ENCODE results near the gene RGS7.
"Not testable (repeated sequence)": the region's sequence is repeated elsewhere in the genome, so short reads cannot be mapped to it uniquely, and the experiment has no call there.

Gene RGS7

DNA sequence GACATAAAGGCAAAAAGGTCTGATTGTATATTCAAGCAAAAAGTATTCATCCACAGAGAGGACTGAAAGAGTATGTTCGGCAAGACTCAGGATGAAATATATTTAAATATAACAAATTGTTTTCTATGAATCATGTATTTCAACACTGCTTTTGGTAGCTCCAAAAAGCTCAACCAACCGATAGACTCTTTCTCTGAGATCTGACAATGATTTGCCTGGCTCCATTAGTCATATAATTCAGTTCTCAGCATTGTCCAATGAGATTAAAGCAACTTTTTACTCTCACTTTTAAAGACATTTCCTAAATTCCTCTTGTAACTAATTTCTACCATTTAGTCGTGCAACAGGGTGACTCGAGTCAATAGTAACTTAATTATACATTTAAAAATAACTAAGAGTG, 426.0 kb downstream of the RGS7 start:
- no peaks in the 10 kb centered on the region for H3K27me3 Mint-ChIP-seq
- H3K4me1 Mint-ChIP-seq (ENCODE audit: low read depth) = no peaks in the 10 kb centered on the region
- peaks cover 5% of the 10 kb centered on the region for H3K9me3 Mint-ChIP-seq (ENCODE audit: low read depth)
- no peak overlapping the region for H3K4me3 Mint-ChIP-seq
- H3K27ac Mint-ChIP-seq = no peak overlapping the region
- no peaks in the 10 kb centered on the region for H3K36me3 Mint-ChIP-seq

DNA sequence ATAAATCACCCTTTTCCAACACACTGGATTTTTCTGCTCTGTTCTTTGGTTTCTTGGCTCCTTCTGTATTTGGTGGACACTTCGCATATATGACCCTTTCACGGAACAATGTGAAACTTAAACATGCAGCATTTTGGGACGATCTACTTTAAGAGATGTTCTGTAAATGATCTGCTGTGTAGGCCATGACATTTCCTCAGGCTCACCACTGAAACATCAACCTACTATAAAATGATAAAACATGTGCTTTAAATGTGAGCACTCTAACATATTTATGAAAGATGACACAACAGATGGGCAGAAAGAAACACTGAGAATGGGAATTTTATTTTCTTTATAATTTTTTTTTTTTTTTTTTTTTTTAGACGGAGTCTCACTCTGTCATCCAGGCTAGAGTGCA, 428.7 kb downstream of the RGS7 start:
- no peaks in the 10 kb centered on the region for H3K4me1 Mint-ChIP-seq (ENCODE audit: low read depth)
- H3K4me3 Mint-ChIP-seq = no peak overlapping the region
- peaks cover 5% of the 10 kb centered on the region for H3K9me3 Mint-ChIP-seq (ENCODE audit: low read depth)
- H3K27ac Mint-ChIP-seq = no peak overlapping the region
- H3K27me3 Mint-ChIP-seq = no peaks in the 10 kb centered on the region
- H3K36me3 Mint-ChIP-seq = no peaks in the 10 kb centered on the region

DNA sequence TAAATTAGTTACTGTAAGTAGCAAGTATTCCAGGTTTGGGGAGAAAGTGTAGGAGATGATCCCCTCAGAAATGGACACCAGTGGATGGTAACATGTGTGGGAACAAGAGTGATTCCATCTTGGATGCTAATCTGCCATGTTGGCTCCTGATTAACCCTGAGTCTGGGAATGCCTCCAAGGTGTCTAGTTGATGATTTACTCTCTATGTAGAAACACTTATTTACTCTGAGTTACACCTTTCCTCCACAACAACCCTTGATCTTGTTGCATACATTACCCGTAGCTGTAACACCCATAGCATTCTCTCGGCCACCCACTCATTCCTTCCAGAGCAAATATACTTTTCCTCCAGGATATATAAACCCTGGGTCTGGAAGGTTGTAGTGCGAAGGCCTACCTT, 429.2 kb downstream of the RGS7 start:
- H3K36me3 Mint-ChIP-seq = no peaks in the 10 kb centered on the region
- no peaks in the 10 kb centered on the region for H3K27me3 Mint-ChIP-seq
- no peak overlapping the region for H3K4me3 Mint-ChIP-seq
- H3K9me3 Mint-ChIP-seq (ENCODE audit: low read depth) = peaks cover 5% of the 10 kb centered on the region
- no peaks in the 10 kb centered on the region for H3K4me1 Mint-ChIP-seq (ENCODE audit: low read depth)
- no peak overlapping the region for H3K27ac Mint-ChIP-seq

DNA sequence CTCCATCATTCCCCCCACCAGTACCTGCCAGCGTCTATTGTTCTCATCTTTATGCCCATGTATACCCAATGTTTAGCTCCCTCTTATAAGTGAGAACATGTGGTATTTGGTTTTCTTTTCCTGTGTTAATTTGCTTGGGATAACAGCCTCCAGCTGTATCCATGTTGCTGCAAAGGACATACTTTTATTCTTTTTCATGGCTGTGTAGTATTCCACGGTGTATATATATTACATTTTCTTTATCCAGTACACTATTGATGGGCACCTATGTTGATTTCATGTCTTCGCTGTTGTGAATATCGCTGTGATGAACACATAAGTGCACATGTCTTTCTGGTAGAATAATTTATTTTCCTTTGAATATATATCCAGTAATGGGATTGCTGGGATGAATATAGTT, 431.7 kb downstream of the RGS7 start:
- H3K27ac Mint-ChIP-seq = no peak overlapping the region

DNA sequence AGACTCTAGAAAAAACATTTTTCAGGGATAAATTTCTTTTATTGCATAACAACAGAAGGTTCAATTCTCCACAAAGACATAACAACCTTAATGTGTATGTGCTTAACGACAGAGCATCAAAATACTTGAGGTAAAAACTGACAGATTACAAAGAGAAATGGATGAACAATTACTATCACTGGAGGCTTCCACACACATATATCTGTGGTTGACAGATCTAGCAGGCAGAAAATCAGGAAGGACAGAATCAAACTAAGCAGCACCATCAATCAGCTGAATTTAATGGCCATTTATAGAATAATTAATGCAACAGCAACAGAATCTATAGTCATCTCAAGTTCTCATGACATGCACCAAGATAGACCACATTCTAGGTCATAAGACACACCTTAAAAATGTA, 439.0 kb downstream of the RGS7 start:
- no peaks in the 10 kb centered on the region for H3K36me3 Mint-ChIP-seq
- no peaks in the 10 kb centered on the region for H3K27me3 Mint-ChIP-seq
- no peaks in the 10 kb centered on the region for H3K4me1 Mint-ChIP-seq (ENCODE audit: low read depth)
- no peak overlapping the region for H3K4me3 Mint-ChIP-seq
- peaks cover 6% of the 10 kb centered on the region for H3K9me3 Mint-ChIP-seq (ENCODE audit: low read depth)
- H3K27ac Mint-ChIP-seq = no peak overlapping the region

More for the DNA sequence above, 431.7 kb downstream of the RGS7 start:
- no peaks in the 10 kb centered on the region for H3K27me3 Mint-ChIP-seq
- H3K4me3 Mint-ChIP-seq = no peak overlapping the region
- no peaks in the 10 kb centered on the region for H3K4me1 Mint-ChIP-seq (ENCODE audit: low read depth)
- H3K36me3 Mint-ChIP-seq = no peaks in the 10 kb centered on the region
- peaks cover 9% of the 10 kb centered on the region for H3K9me3 Mint-ChIP-seq (ENCODE audit: low read depth)

DNA sequence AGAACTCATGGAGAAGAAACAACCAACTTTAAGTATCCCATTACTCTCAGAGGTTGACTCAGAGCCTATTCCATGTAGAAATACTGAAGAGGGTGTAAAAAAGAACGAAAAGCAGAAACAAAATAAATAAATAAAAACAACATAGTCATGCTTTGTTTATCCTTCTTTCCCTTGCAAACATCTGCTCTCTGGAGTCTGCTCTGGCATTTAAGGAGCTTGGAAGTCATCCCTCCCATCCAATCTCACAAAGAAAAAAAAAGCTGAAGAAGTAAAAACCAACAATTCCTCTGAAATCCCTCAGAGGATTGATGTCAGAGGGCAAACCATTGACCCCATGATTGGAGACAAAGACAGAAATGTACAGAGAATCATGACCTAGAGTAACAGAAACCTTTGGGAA, 442.5 kb downstream of the RGS7 start:
- Mint-ChIP-seq H3K36me3 (no peaks in the 10 kb centered on the region), H3K9me3 (ENCODE audit: low read depth) (no peaks in the 10 kb centered on the region), H3K27me3 (no peaks in the 10 kb centered on the region), H3K27ac (no peak overlapping the region), H3K4me3 (no peak overlapping the region), H3K4me1 (ENCODE audit: low read depth) (no peaks in the 10 kb centered on the region)

DNA sequence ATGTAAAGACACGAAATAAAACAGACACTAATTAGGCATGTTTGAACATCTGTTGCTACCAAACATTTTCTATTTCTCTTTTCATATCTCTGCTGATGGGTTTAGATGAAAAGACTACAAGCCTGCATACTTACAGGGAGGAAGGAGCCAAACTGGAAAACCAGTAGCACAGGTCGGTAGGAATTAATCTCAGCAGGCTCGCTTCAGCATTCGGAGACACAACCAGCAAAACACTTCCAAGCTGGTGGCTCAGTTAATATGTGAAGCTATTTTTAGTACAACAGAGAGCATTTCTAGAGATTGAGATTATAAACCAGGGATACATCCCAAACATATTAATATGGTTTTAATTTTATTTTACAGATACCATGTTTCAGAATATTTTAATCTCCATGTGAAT, 444.2 kb downstream of the RGS7 start:
- no peak overlapping the region for H3K27ac Mint-ChIP-seq

DNA sequence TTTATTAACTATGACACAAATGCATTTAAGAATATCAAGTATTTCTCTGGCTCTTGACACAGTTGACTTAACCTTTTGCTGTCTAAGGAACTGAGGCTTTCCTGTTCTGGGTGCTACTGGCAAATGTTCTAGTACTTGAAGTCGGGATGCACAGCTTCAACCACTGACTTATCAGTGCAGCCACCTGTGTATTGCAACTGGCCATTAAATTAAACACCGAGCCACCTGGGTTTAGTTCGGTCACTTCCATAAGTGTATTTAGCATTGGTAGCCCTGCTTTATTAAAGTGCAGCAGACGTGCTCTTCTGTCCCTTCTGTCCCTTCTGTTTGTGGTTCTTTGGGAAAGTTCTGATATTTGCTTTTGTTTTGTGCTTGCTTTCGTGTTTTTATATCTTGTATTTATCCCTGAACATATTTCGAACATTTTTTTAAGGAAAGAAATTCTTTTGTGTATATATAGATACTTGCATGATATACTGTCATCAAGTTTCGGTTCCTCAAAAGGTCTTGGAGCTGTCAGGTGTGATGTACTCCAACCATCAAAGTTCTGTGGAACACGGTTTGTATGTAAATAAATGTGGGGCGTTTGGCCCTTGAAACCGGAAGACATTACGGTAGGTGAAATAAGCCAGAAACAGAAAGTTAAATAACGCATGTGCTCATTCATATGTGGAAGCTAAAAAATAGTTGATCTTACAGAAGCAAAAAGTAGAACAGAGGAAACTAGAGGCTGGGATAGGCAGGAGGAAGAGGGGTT, 447.1 kb downstream of the RGS7 start:
- Mint-ChIP-seq H3K36me3 (no peaks in the 10 kb centered on the region), H3K27me3 (peaks cover 1% of the 10 kb centered on the region), H3K4me3 (no peak overlapping the region), H3K27ac (no peak overlapping the region), H3K4me1 (ENCODE audit: low read depth) (no peaks in the 10 kb centered on the region), H3K9me3 (ENCODE audit: low read depth) (no peaks in the 10 kb centered on the region)

More for the DNA sequence above, 444.2 kb downstream of the RGS7 start:
- no peak overlapping the region for H3K4me3 Mint-ChIP-seq
- H3K9me3 Mint-ChIP-seq (ENCODE audit: low read depth) = no peaks in the 10 kb centered on the region
- no peaks in the 10 kb centered on the region for H3K36me3 Mint-ChIP-seq
- H3K4me1 Mint-ChIP-seq (ENCODE audit: low read depth) = no peaks in the 10 kb centered on the region
- H3K27me3 Mint-ChIP-seq = peaks cover 1% of the 10 kb centered on the region

DNA sequence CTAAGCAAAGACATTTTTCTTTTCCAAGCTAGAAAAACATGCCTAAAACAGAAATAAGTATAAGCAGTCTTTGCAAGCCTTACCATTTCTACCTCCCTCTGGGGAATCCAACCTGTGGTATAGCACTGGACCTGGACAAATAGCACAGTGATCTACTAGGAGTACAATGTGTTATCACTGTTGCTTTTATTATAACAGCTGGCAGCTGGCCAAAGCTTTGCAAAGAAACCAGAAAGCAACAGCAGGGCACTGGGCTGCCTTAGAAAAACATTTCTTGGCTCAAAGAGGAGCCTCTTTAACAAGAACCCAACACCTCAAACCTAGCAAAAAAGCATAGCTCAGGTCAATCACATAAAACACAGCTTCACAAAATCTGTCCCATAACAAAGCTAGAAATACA, 450.5 kb downstream of the RGS7 start:
- no peak overlapping the region for H3K4me3 Mint-ChIP-seq
- no peaks in the 10 kb centered on the region for H3K36me3 Mint-ChIP-seq
- H3K27me3 Mint-ChIP-seq = peaks cover 1% of the 10 kb centered on the region
- H3K4me1 Mint-ChIP-seq (ENCODE audit: low read depth) = no peaks in the 10 kb centered on the region
- H3K27ac Mint-ChIP-seq = no peak overlapping the region
- no peaks in the 10 kb centered on the region for H3K9me3 Mint-ChIP-seq (ENCODE audit: low read depth)

DNA sequence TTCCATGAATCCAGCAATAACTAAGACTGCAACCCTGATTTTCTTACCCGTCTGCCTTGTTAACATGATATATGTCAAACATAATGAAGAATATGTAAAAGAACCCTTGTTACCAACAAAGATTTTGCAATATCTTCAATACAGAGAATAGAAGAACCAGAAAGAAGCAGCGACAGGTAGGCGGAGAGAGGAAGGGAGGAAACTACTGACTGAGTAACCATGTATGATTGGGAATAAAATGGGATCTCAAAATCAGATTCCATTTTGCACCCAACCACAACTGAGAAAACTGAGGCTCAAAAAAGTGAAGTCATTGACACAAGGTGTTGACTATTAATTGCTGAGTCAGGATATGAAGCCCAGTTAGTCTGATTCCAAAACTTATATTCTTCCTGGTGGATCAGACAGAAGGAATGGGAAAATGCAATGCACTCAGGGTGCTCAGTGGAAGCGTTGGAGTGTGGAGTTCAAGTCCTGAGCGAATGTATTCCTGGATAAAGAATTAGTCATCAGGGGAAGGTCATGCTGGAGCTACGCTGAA, 451.7 kb downstream of the RGS7 start:
- Mint-ChIP-seq H3K4me3 (no peak overlapping the region), H3K4me1 (ENCODE audit: low read depth) (no peaks in the 10 kb centered on the region), H3K27ac (no peak overlapping the region), H3K27me3 (peaks cover 1% of the 10 kb centered on the region), H3K36me3 (no peaks in the 10 kb centered on the region), H3K9me3 (ENCODE audit: low read depth) (no peaks in the 10 kb centered on the region)

DNA sequence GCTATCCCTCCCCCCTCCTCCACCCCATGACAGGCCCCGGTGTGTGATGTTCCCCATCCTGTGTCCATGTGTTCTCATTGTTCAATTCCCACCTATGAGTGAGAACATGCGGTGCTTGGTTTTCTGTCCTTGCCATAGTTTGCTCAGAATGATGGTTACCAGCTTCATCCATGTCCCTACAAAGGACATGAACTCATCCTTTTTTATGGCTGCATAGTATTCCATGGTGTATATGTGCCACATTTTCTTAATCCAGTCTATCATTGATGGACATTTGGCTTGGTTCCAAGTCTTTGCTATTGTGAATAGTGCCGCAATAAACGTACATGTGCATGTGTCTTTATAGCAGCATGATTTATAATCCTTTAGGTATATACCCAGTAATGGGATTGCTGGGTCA, 461.6 kb downstream of the RGS7 start:
- H3K9me3 Mint-ChIP-seq (ENCODE audit: low read depth); H3K4me3 Mint-ChIP-seq; H3K36me3 Mint-ChIP-seq; H3K4me1 Mint-ChIP-seq (ENCODE audit: low read depth); H3K27me3 Mint-ChIP-seq; H3K27ac Mint-ChIP-seq: not testable (repeated sequence)

DNA sequence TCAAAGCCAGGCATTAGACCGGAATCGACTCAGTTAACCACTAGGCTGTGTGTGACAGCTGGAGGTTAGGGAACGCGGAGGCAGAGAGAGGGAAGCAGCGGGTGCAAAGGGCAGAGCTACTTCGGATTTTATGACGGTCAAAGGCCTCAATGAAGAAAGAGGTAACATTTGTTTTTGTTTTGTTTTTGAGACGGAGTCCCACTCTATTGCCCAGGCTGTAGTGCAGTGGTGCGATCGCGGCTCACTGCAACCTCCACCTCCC, 468.3 kb downstream of the RGS7 start:
- no peaks in the 10 kb centered on the region for H3K4me1 Mint-ChIP-seq (ENCODE audit: low read depth)
- no peaks in the 10 kb centered on the region for H3K27me3 Mint-ChIP-seq
- H3K27ac Mint-ChIP-seq = no peak overlapping the region
- H3K4me3 Mint-ChIP-seq = no peak overlapping the region
- H3K9me3 Mint-ChIP-seq (ENCODE audit: low read depth) = no peaks in the 10 kb centered on the region
- no peaks in the 10 kb centered on the region for H3K36me3 Mint-ChIP-seq

DNA sequence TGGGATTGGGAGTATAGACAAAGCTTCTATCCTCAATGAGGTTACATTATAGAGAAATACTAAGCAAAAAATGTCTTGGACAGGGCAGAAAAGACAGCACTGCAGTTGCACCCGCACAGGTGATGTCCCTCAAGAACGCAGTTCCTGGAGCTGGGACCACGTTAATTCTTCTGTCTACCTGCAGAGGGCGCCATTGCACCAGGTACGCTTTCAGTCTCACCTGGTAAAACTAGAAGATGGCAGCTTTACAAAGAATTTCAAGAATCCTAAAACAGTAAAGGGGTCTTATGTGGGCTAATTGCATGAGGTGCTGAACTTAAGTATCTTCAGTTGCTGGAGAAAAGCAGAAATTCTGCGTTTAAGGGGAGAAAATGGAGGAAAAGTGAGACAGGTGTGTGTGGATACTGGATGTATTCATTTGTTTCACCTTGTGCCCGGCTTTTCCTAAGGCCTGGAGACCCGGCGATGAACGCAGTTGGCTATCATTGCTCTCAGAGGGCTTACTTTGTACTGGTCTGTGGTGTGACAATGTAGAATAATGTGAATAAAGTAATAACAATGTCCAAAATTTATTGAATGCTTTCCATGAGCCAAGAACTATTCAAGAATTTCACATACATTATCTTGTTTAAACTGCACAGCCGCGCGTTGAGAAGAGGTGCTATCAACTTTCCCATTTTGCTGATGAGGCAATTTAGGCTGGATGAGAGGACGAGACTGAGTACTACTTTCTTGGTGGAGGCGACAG, 468.8 kb downstream of the RGS7 start:
- H3K36me3 Mint-ChIP-seq = no peaks in the 10 kb centered on the region
- H3K4me1 Mint-ChIP-seq (ENCODE audit: low read depth) = no peaks in the 10 kb centered on the region
- peaks cover 3% of the 10 kb centered on the region for H3K9me3 Mint-ChIP-seq (ENCODE audit: low read depth)
- H3K27ac Mint-ChIP-seq = no peak overlapping the region
- no peaks in the 10 kb centered on the region for H3K27me3 Mint-ChIP-seq
- H3K4me3 Mint-ChIP-seq = no peak overlapping the region

DNA sequence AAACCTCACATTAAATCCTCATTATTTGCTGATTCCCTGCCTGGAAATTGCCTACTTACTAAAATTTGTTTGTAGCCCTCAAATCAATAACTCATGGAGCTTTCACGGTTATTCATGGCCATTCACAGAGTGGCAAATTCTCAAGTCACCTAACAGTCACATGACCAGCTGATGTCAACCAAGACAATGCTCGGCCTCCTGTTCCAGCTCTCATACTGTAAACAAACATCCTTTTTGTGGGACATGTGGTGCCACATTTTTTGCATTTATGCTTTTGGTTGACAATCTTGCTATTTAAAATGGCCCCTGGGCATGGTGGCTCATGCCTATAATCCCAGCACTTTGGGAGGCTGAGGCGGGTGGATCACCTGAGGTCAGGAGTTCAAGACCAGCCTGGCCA, 473.5 kb downstream of the RGS7 start:
- Mint-ChIP-seq H3K27ac (no peak overlapping the region), H3K27me3 (no peaks in the 10 kb centered on the region), H3K9me3 (ENCODE audit: low read depth) (peaks cover 7% of the 10 kb centered on the region), H3K4me3 (no peak overlapping the region), H3K4me1 (ENCODE audit: low read depth) (no peaks in the 10 kb centered on the region), H3K36me3 (no peaks in the 10 kb centered on the region)

DNA sequence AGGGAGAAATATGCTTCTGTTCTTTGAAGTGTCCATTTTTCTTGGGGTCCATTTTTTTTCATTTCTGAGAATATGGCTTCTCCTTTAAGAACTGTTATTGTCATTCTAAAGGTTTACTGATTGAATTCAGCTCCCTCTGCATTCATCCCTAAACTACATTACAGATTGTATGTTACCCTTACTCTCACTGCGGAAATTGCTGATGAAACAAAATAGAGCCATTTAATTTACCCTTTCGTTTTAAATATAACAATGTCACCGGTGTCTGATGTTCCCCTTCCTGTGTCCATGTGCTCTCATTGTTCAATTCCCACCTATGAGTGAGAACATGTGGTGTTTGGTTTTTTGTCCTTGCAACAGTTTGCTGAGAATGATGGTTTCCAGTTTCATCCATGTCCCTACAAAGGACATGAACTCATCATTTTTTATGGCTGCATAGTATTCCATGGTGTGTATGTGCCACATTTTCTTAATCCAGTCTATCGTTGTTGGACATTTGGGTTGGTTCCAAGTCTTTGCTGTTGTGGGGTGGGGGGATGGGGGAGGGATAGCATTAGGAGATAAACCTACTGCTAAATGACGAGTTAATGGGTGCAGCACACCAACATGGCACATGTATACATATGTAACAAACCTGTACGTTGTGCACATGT, 474.2 kb downstream of the RGS7 start:
- not testable (repeated sequence) for H3K4me3 Mint-ChIP-seq; H3K36me3 Mint-ChIP-seq; H3K4me1 Mint-ChIP-seq (ENCODE audit: low read depth); H3K9me3 Mint-ChIP-seq (ENCODE audit: low read depth); H3K27ac Mint-ChIP-seq; H3K27me3 Mint-ChIP-seq
